Endothelial cell of coronary artery (primary cell): ENCODE results near the gene FAM53B. TPM values are rescaled to one million over a fixed set of nuclear protein-coding genes. Genes with fewer than 3 reads are reported as not detected.

ENCODE experiments used
- total RNA-seq: library from RNA; depleted of rRNA; stranded (reverse); fragments of >200 nt; gene quantifications from 2 replicates; pipeline ENCODE4 v1.2.3, GENCODE V29; 2014

Gene FAM53B, protein sequence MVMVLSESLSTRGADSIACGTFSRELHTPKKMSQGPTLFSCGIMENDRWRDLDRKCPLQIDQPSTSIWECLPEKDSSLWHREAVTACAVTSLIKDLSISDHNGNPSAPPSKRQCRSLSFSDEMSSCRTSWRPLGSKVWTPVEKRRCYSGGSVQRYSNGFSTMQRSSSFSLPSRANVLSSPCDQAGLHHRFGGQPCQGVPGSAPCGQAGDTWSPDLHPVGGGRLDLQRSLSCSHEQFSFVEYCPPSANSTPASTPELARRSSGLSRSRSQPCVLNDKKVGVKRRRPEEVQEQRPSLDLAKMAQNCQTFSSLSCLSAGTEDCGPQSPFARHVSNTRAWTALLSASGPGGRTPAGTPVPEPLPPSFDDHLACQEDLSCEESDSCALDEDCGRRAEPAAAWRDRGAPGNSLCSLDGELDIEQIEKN
- 13.2 and 14.5 TPM in 2 replicates for total RNA-seq

DNA sequence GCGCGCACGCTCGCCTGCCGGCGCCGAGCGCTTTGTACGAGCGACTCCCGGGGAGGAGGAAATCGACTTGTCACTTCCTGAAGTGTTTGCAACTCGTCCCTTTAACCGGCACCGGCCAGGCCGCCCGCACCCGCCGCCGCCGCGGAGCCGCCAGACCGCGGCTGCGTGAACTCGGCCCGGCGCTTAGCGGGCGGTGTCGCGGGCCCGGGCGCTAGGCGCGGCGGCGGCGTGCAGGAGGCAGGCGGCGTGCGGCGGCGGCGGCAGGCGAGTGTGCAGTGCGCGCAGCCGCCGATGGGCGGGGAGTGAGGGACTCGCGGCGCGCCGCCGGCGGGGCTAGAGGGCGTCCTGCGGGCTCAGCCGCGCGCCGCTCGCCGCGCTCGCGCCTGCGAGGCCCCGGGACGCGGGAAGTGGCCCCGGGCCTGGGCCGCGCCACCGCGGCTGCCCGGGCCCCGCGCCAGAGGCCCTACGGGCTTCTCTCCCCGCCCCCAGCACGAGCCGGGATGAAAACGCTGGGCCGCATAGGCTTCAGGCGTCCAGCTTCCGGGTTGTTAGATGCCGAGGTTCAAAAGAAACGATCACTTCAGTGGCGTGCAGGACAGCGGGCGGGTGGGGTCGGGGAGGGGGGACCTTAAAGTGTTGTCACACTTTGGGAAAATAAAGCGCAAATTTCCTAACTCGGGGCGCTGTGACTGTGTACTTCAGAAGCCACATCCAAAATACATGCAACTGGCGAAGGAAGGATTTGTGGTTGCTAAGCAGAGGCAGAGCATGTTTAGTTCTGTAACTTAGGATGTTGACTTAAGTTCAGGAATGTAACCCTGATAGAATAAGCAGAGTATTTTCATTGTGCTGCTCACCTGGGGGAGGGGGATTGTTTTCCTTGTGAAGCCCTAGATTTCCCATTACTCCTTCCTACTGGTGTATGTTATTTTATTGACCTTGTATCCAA lies at the start of gene FAM53B:
TSS of gene FAM53B (minus strand) at position 277 of the 949 bp plus-strand sequence. CDS start 37,665 bp downstream, outside the sequence.

DNA sequence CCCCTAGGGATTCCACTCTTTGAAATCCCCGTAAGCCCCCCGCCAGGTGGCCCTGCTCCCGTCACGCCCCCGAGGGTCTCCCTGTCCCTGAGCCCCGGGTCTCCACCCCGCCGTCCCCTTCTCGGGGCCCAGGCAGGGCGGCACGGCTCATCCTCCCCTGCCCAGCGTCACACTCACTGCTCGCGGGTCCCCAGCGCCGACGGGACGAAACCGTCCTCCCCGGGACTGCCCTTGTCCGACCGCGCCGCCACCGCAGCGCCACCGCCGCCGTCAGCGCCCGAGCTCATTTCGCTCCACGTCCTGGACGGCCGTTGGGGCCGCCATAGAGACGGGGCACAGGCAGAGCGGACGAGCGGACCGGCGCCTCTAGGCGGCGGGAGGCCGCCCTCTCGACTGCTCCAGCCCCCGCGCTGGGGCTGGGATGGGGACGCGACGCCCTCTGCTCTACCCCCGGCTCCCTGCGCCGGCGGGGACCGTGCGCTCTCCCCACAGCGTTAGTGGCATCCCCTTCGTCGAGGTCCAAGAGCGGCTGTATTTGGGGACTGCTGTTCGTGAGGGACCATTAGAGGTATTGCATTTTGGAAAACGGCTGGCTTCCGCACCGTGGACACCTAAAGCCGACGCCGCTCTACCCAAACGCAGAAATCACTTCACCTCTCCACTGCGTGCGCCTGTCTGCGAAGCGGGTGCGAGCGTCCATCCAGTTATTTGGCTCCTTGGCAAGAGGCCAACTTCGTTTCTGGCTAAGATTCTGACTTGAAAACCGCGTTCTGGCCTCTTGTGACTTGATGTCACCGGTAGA lies 47.6 kb upstream of the FAM53B start, which contains the start of gene EEF1AKMT2:
TSS of gene EEF1AKMT2 (minus strand) at position 341 of the 802 bp plus-strand sequence. CDS start at position 287, 54 bp downstream.

Other genes with a start within 250 kb of the FAM53B start
- gene EEF1AKMT2, start 47.5 kb upstream of the FAM53B start, total RNA-seq = 13.9 and 18.3 TPM in 2 replicates
- 11.5 TPM in 2 replicates for gene ABRAXAS2, start 57.4 kb upstream of the FAM53B start, total RNA-seq
- gene ZRANB1, start 197.7 kb upstream of the FAM53B start, total RNA-seq = 18.5 and 24.1 TPM in 2 replicates